HCT116 (cell line): ENCODE measurements around the gene EID2B. TPM values are rescaled to one million over a fixed set of nuclear protein-coding genes. Genes with fewer than 3 reads are reported as not detected.

Experiments
- ATAC-seq: fragments of 200-7000 bp; cut with Tn5 transposase; 2 replicates; pipeline ENCODE4 v1.9.1; 2020; ENCODE audit warnings: mild to moderate bottlenecking, moderate library complexity
- BruUV-seq: library from RNA; stranded (reverse); fragments of 400-500 nt; replicated peaks from 2 replicates; lab custom pipeline; 2021; lab: Mats Ljungman, UMichigan
- CTCF ChIA-PET: fragments of 300-600 bp; sonication (Branson Sonifier 250); formaldehyde crosslinking; loops from one replicate; lab custom pipeline; 2021; ENCODE audit warnings: antibody characterized with exemption; lab: Charles Lee
- POLR2A ChIA-PET: fragments of 300-600, 350-600 bp; sonication (Branson Sonifier 250); formaldehyde crosslinking; loops from one replicate; lab custom pipeline; 2021; ENCODE audit warnings: antibody characterized with exemption; lab: Charles Lee
- RAD21 ChIA-PET, 2 experiments: fragments of 300-600 bp; sonication (Branson Sonifier 250); formaldehyde crosslinking; loops; one replicate each; lab custom pipeline; 2023; ENCODE audit warnings: low total read pairs in 2 of 2; ENCODE audit not compliant: uncharacterized antibody in 2 of 2, unreplicated experiment in 2 of 2, low non-redundant PET in 1 of 2; lab: Charles Lee
- DNase-seq: peaks from one replicate; pipeline ENCODE4 v3.0.0-alpha.2; 2010; ENCODE audit warnings: low read depth, low spot score
- H2AFZ ChIP-seq: fragments of 200-600 bp; shearing (Covaris generic), sonication (generic); 2 replicates; pipeline ENCODE4 v1.6.1; 2017; ENCODE audit warnings: low read depth, mixed run types, mixed read lengths, antibody characterized with exemption, low read length; ENCODE audit not compliant: poor library complexity, severe bottlenecking
- H3K27ac ChIP-seq: 2 replicates; pipeline ENCODE4 v1.5.1; 2012; ENCODE audit warnings: low read depth, low read length
- H3K27me3 ChIP-seq: fragments of 200-600 bp; sonication (generic); 2 replicates; pipeline ENCODE4 v1.6.1; 2016; ENCODE audit warnings: mixed run types, low read length, mixed read lengths; ENCODE audit not compliant: insufficient read depth
- H3K36me3 ChIP-seq, 2 experiments: fragments of 200-500 bp in 1 of 2; fragments of 200-600 bp in 1 of 2; sonication (Bioruptor generic) in 1 of 2; sonication (generic) in 1 of 2; 2 replicates each; pipeline versions ENCODE4 v1.5.1 to v1.6.1; 2014 to 2016; ENCODE audit warnings: low read length in 2 of 2, inconsistent platforms in 1 of 2, mixed read lengths in 1 of 2, mixed run types in 1 of 2; ENCODE audit not compliant: insufficient read depth in 2 of 2, control insufficient read depth in 1 of 2
- H3K4me1 ChIP-seq, 2 experiments: fragments of 200-600 bp in 1 of 2; sonication (generic) in 1 of 2; 2 replicates each; pipeline versions ENCODE4 v1.5.1 to v1.6.1; 2012 to 2017; ENCODE audit warnings: low read length in 2 of 2, inconsistent platforms in 1 of 2, mild to moderate bottlenecking in 1 of 2, mixed read lengths in 1 of 2, mixed run types in 1 of 2, moderate library complexity in 1 of 2; ENCODE audit not compliant: insufficient read depth in 2 of 2, control insufficient read depth in 1 of 2
- H3K4me2 ChIP-seq: fragments of 200-600 bp; sonication (generic); 2 replicates; pipeline ENCODE4 v1.6.1; 2017; ENCODE audit warnings: mixed run types, low read length, mixed read lengths
- H3K4me3 ChIP-seq, 2 experiments: fragments of 200-600 bp in 1 of 2; sonication (generic) in 1 of 2; replicated peaks in 1 of 2; 2 replicates each; pipeline ENCODE4 v1.5.1; 2011 to 2016; ENCODE audit warnings: low read length in 2 of 2, control low read depth in 1 of 2, low read depth in 1 of 2, mild to moderate bottlenecking in 1 of 2, mixed read lengths in 1 of 2, mixed run types in 1 of 2
- H3K79me2 ChIP-seq: fragments of 200-600 bp; sonication (generic); 2 replicates; pipeline ENCODE4 v1.6.1; 2017; ENCODE audit warnings: mild to moderate bottlenecking, mixed run types, low read length, moderate library complexity, mixed read lengths; ENCODE audit not compliant: insufficient read depth
- H3K9ac ChIP-seq: fragments of 200-600 bp; sonication (generic); 2 replicates; pipeline ENCODE4 v1.6.1; 2016; ENCODE audit warnings: low read length, mixed read lengths
- H3K9me2 ChIP-seq: fragments of 200-600 bp; sonication (generic), shearing (Covaris generic); 2 replicates; pipeline ENCODE4 v1.6.1; 2017; ENCODE audit warnings: mixed run types, mild to moderate bottlenecking, moderate library complexity; ENCODE audit not compliant: insufficient read depth
- H3K9me3 ChIP-seq, 2 experiments: fragments of 200-500 bp in 1 of 2; fragments of 200-600 bp in 1 of 2; sonication (Bioruptor generic) in 1 of 2; sonication (generic) in 1 of 2; 2 replicates each; pipeline ENCODE4 v1.6.1; 2014 to 2017; ENCODE audit warnings: low read length in 2 of 2, mixed read lengths in 2 of 2, inconsistent platforms in 1 of 2, low read depth in 1 of 2, mild to moderate bottlenecking in 1 of 2, mixed run types in 1 of 2, moderate library complexity in 1 of 2; ENCODE audit not compliant: control insufficient read depth in 1 of 2, insufficient read depth in 1 of 2
- H4K20me1 ChIP-seq: fragments of 200-600 bp; sonication (generic), shearing (Covaris generic); 2 replicates; pipeline ENCODE4 v1.6.1; 2017; ENCODE audit warnings: mixed run types, mild to moderate bottlenecking, moderate library complexity; ENCODE audit not compliant: insufficient read depth
- CBX3 ChIP-seq: IDR thresholded peaks from 2 replicates; pipeline ENCODE4 v1.6.1; 2012; ENCODE audit warnings: low read depth
- CEBPB ChIP-seq: IDR thresholded peaks from 2 replicates; pipeline ENCODE4 v1.6.1; 2012; ENCODE audit warnings: low read depth
- EGR1 ChIP-seq: IDR thresholded peaks from 2 replicates; pipeline ENCODE4 v1.6.1; 2012; ENCODE audit warnings: low read depth
- ELF1 ChIP-seq: IDR thresholded peaks from 2 replicates; pipeline ENCODE4 v1.6.1; 2012; ENCODE audit warnings: low read depth, borderline replicate concordance
- EZH2 ChIP-seq: fragments of 200-600 bp; sonication (generic); IDR thresholded peaks from 2 replicates; pipeline ENCODE4 v1.6.1; 2017; ENCODE audit warnings: antibody characterized with exemption, mixed run types
- EZH2phosphoT487 ChIP-seq: fragments of 200-600 bp; IDR thresholded peaks from 2 replicates; pipeline ENCODE4 v1.6.1; 2018; ENCODE audit warnings: antibody characterized with exemption, borderline replicate concordance
- JUND ChIP-seq: IDR thresholded peaks from 2 replicates; pipeline ENCODE4 v1.6.1; 2012
- POLR2A ChIP-seq: IDR thresholded peaks from 2 replicates; pipeline ENCODE4 v1.7.0; 2011; ENCODE audit warnings: borderline replicate concordance; ENCODE audit not compliant: insufficient read depth, insufficient read length; ENCODE audit errors: extremely low read depth
- POLR2AphosphoS5 ChIP-seq: IDR thresholded peaks from 2 replicates; pipeline ENCODE4 v1.6.1; 2011; ENCODE audit warnings: mild to moderate bottlenecking, low read depth, low read length, moderate library complexity
- RAD21 ChIP-seq: IDR thresholded peaks from 2 replicates; pipeline ENCODE4 v1.6.1; 2012; ENCODE audit warnings: low read depth, mild to moderate bottlenecking
- SIN3A ChIP-seq: IDR thresholded peaks from 2 replicates; pipeline ENCODE4 v1.6.1; 2012; ENCODE audit warnings: low read depth
- SP1 ChIP-seq: IDR thresholded peaks from 2 replicates; pipeline ENCODE4 v1.6.1; 2012; ENCODE audit warnings: low read depth
- SRF ChIP-seq: IDR thresholded peaks from 2 replicates; pipeline ENCODE4 v1.6.1; 2012; ENCODE audit warnings: low read depth
- TCF7L2 ChIP-seq: IDR thresholded peaks from 2 replicates; pipeline ENCODE4 v1.7.0; 2011; ENCODE audit warnings: borderline replicate concordance, inconsistent platforms; ENCODE audit not compliant: insufficient read depth, insufficient read length; ENCODE audit errors: extremely low read depth
- YY1 ChIP-seq: IDR thresholded peaks from 2 replicates; pipeline ENCODE4 v1.6.1; 2011; ENCODE audit warnings: low read length, low read depth, moderate library complexity, mild to moderate bottlenecking; ENCODE audit not compliant: insufficient replicate concordance; ENCODE audit errors: extremely low read depth
- ZFX ChIP-seq: fragments of 450-650 bp; IDR thresholded peaks from 2 replicates; pipeline ENCODE4 v1.6.1; 2017
- intact Hi-C: fragments of 100-400 bp; cut with micrococcal nuclease; formaldehyde crosslinking; loops from 2 replicates; pipeline ENCODE4 v1.10.0; 2022
- total RNA-seq: library from RNA; stranded (reverse); gene quantifications from one replicate; pipeline ENCODE4 v1.2.1, GENCODE V29; 2021; ENCODE audit not compliant: unreplicated experiment
- TF ChIP-seq, protein P1 (sequence below): IDR thresholded peaks from 2 replicates; pipeline ENCODE4 v1.6.1; 2012
- TF ChIP-seq, protein P2 (sequence below): IDR thresholded peaks from 2 replicates; pipeline ENCODE4 v1.6.1; 2012
- TF ChIP-seq, protein P3 (sequence below): IDR thresholded peaks from 2 replicates; pipeline ENCODE4 v1.6.1; 2012; ENCODE audit warnings: low read depth
- TF ChIP-seq, protein P4 (sequence below): IDR thresholded peaks from 2 replicates; pipeline ENCODE4 v1.6.1; 2011; ENCODE audit warnings: mild to moderate bottlenecking, low read length, moderate library complexity; ENCODE audit not compliant: insufficient replicate concordance; ENCODE audit errors: extremely low read depth

EID2B gene
- total RNA-seq, 1 experiment from 2014 or later, result 1.2 TPM

DNA sequence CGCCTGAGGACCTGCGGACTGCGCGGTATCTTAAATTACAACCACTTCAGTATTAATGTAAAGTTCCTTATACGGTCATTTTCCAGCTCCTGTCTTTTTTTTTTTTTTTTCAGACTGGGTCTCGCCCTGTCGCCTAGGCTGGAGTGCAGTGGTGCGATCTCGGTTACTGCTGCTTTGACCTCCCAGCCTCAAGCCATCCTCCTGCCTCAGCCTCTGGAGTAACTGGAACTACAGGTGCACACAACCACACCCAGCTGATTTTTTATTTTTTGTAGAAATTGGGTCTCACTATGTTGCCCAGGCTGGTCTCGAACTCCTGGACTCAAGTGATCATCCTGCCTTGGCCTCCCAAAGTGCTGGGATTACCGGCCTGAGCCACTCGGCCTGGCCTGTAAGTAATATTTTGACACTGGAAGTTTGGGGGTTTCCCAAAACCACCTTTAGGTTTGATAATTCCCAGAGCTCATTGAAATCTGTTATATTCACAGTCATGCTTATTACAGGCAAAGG lies 406 bp upstream of the EID2B start:
- peaks cover under 1% of the 10 kb centered on the region for H3K79me2 ChIP-seq
- RAD21 ChIA-PET, result no interaction called here
- DNase-seq (no peak), ATAC-seq (peak; percentile 21)
- no TSS peak for BruUV-seq
- no peak overlapping the region for H2AFZ ChIP-seq
- intact Hi-C loops, result loop anchor here (2.0 to 10.0 kb wide), 2 partner anchors 88 to 318 kb away; partner anchors contain the start of gene SUPT5H
- peak overlapping the region; percentile 67 to 82; a peak in 3 of 4 replicates for H3K4me3 ChIP-seq
- peaks cover 3 to 13% of the 10 kb centered on the region in 2 experiments; a peak in 3 of 4 replicates for H3K4me1 ChIP-seq
- H3K27ac ChIP-seq, result no peak overlapping the region
- no peaks in the 10 kb centered on the region for H4K20me1 ChIP-seq
- no peaks in the 10 kb centered on the region for H3K27me3 ChIP-seq
- peak overlapping the region; percentile 97 for H3K4me2 ChIP-seq
- POLR2A ChIA-PET, result interaction anchor here (1.0 to 1.2 kb wide), 3 partner anchors 14 to 97 kb away, joined by 4 to 7 read pairs (median 5); partner anchors contain the start of gene RPS16
- H3K9ac ChIP-seq, result no peak overlapping the region
- no peaks in the 10 kb centered on the region for H3K9me3 ChIP-seq
- H3K36me3 ChIP-seq, result no peaks in the 10 kb centered on the region
- CTCF ChIA-PET, result interaction anchor here (1.0 to 2.8 kb wide), 5 partner anchors 9 to 135 kb away, joined by 3 to 24 read pairs (median 5); no protein-coding TSS in a partner anchor
- TF ChIP-seq SRF (no peak), ZFX (no peak), POLR2A (no peak), JUND (no peak), CEBPB (no peak), ELF1 (no peak), SIN3A (no peak), POLR2AphosphoS5 (no peak), TCF7L2 (no peak), SP1 (no peak), EZH2 (no peak), EGR1 (no peak), RAD21 (no peak), YY1 (no peak), CBX3 (no peak), EZH2phosphoT487 (no peak)
- TF ChIP-seq, protein P1, sequence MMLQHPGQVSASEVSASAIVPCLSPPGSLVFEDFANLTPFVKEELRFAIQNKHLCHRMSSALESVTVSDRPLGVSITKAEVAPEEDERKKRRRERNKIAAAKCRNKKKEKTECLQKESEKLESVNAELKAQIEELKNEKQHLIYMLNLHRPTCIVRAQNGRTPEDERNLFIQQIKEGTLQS, result no peak
- TF ChIP-seq, protein P2, sequence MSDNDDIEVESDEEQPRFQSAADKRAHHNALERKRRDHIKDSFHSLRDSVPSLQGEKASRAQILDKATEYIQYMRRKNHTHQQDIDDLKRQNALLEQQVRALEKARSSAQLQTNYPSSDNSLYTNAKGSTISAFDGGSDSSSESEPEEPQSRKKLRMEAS, result no peak
- TF ChIP-seq, protein P3, sequence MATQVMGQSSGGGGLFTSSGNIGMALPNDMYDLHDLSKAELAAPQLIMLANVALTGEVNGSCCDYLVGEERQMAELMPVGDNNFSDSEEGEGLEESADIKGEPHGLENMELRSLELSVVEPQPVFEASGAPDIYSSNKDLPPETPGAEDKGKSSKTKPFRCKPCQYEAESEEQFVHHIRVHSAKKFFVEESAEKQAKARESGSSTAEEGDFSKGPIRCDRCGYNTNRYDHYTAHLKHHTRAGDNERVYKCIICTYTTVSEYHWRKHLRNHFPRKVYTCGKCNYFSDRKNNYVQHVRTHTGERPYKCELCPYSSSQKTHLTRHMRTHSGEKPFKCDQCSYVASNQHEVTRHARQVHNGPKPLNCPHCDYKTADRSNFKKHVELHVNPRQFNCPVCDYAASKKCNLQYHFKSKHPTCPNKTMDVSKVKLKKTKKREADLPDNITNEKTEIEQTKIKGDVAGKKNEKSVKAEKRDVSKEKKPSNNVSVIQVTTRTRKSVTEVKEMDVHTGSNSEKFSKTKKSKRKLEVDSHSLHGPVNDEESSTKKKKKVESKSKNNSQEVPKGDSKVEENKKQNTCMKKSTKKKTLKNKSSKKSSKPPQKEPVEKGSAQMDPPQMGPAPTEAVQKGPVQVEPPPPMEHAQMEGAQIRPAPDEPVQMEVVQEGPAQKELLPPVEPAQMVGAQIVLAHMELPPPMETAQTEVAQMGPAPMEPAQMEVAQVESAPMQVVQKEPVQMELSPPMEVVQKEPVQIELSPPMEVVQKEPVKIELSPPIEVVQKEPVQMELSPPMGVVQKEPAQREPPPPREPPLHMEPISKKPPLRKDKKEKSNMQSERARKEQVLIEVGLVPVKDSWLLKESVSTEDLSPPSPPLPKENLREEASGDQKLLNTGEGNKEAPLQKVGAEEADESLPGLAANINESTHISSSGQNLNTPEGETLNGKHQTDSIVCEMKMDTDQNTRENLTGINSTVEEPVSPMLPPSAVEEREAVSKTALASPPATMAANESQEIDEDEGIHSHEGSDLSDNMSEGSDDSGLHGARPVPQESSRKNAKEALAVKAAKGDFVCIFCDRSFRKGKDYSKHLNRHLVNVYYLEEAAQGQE, result no peak
- TF ChIP-seq, protein P4, sequence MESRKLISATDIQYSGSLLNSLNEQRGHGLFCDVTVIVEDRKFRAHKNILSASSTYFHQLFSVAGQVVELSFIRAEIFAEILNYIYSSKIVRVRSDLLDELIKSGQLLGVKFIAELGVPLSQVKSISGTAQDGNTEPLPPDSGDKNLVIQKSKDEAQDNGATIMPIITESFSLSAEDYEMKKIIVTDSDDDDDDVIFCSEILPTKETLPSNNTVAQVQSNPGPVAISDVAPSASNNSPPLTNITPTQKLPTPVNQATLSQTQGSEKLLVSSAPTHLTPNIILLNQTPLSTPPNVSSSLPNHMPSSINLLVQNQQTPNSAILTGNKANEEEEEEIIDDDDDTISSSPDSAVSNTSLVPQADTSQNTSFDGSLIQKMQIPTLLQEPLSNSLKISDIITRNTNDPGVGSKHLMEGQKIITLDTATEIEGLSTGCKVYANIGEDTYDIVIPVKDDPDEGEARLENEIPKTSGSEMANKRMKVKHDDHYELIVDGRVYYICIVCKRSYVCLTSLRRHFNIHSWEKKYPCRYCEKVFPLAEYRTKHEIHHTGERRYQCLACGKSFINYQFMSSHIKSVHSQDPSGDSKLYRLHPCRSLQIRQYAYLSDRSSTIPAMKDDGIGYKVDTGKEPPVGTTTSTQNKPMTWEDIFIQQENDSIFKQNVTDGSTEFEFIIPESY, result no peak
- no peaks in the 10 kb centered on the region for H3K9me2 ChIP-seq
